Activated CD4-positive, alpha-beta memory T cell treated with anti-CD3 and anti-CD28 coated beads for 36 hours (primary cell): Measurements from ENCODE around the gene CFLAR. TPM values are rescaled to one million over a fixed set of nuclear protein-coding genes. Genes with fewer than 3 reads are reported as not detected.
"Not testable (repeated sequence)": the region's sequence is repeated elsewhere in the genome, so short reads cannot be mapped to it uniquely, and the experiment has no call there.

ENCODE experiments used
- CTCF ChIA-PET: fragments of 350-600 bp; sonication (Branson Sonifier 250); formaldehyde crosslinking; loops from one replicate; lab custom pipeline; 2021; ENCODE audit warnings: antibody characterized with exemption, inconsistent platforms; lab: Charles Lee
- POLR2A ChIA-PET: fragments of 350-600 bp; sonication (Branson Sonifier 250); formaldehyde crosslinking; loops from one replicate; lab custom pipeline; 2021; ENCODE audit warnings: antibody characterized with exemption; lab: Charles Lee
- DNase-seq: peaks from one replicate; pipeline ENCODE4 v3.0.0-alpha.2; 2020
- H3K27ac Mint-ChIP-seq: one replicate; pipeline ENCODE4 v1.8.0; 2021; ENCODE audit warnings: mixed read lengths
- H3K27me3 Mint-ChIP-seq: one replicate; pipeline ENCODE4 v1.8.0; 2021; ENCODE audit warnings: mixed read lengths
- H3K36me3 Mint-ChIP-seq: one replicate; pipeline ENCODE4 v1.8.0; 2021; ENCODE audit warnings: mixed read lengths
- H3K4me1 Mint-ChIP-seq: one replicate; pipeline ENCODE4 v1.8.0; 2021; ENCODE audit warnings: low read depth, mixed read lengths
- H3K4me3 Mint-ChIP-seq: one replicate; pipeline ENCODE4 v1.8.0; 2021; ENCODE audit warnings: mild to moderate bottlenecking, mixed read lengths
- H3K9me3 Mint-ChIP-seq: one replicate; pipeline ENCODE4 v1.8.0; 2021; ENCODE audit warnings: mixed read lengths
- intact Hi-C: fragments of 100-400 bp; cut with micrococcal nuclease; formaldehyde crosslinking; loops from one replicate; pipeline ENCODE4 v1.15.1; 2023
- total RNA-seq, 2 experiments: library from RNA; stranded (reverse); gene quantifications; one replicate each; pipeline ENCODE4 v1.2.3, GENCODE V29; 2021

Gene CFLAR
- total RNA-seq, 2 experiments from 2014 or later = 325 to 343 TPM

GRCh38 chr2:201132518-201132917 is 16.6 kb downstream of the CFLAR start:
- Mint-ChIP-seq H3K4me3 (peak overlapping the region; percentile 92), H3K27me3 (no peaks in the 10 kb centered on the region), H3K27ac (peak overlapping the region; percentile 94), H3K4me1 (peaks cover 54% of the 10 kb centered on the region), H3K36me3 (peaks cover 74% of the 10 kb centered on the region), H3K9me3 (no peaks in the 10 kb centered on the region)
- intact Hi-C loops = loop anchor here (1.0 kb wide), 1 partner anchor 19 kb away; no protein-coding TSS in a partner anchor
- CTCF ChIA-PET = interaction anchor here (0.7 to 3.1 kb wide), 5 partner anchors 10 to 269 kb away, joined by 3 to 14 read pairs (median 5); partner anchors contain the start of gene CLK1
- POLR2A ChIA-PET = interaction anchor here (1.0 to 5.7 kb wide), 6 partner anchors 18 to 269 kb away, joined by 3 to 44 read pairs (median 4); partner anchors contain the start of genes CASP10, CASP8 and CLK1
- DNase-seq = no peak

GRCh38 chr2:201135386-201135785 is 19.4 kb downstream of the CFLAR start:
- no peak for DNase-seq
- H3K36me3 Mint-ChIP-seq = peaks cover 91% of the 10 kb centered on the region
- H3K27me3 Mint-ChIP-seq = no peaks in the 10 kb centered on the region
- intact Hi-C loops = no loop called here
- no peaks in the 10 kb centered on the region for H3K9me3 Mint-ChIP-seq
- CTCF ChIA-PET = interaction anchor here (1.2 to 1.9 kb wide), 4 partner anchors 17 to 66 kb away, joined by 3 to 5 read pairs (median 4); no protein-coding TSS in a partner anchor
- POLR2A ChIA-PET = interaction anchor here (0.6 to 1.6 kb wide), 4 partner anchors 9 to 271 kb away, joined by 3 to 6 read pairs (median 4); partner anchors contain the start of gene CLK1
- H3K4me1 Mint-ChIP-seq = peaks cover 65% of the 10 kb centered on the region
- peak overlapping the region; percentile 54 for H3K4me3 Mint-ChIP-seq
- peak overlapping the region; percentile 89 for H3K27ac Mint-ChIP-seq

- ChIA-PET POLR2A (interaction anchor here (1.2 to 1.6 kb wide), 2 partner anchors 7 to 14 kb away, joined by 3 to 6 read pairs; no protein-coding TSS in a partner anchor), CTCF (interaction anchor here (0.6 to 1.3 kb wide), 2 partner anchors 39 to 41 kb away, joined by 3 read pairs; no protein-coding TSS in a partner anchor)
- intact Hi-C loops = no loop called here
- H3K36me3 Mint-ChIP-seq = peaks cover 87% of the 10 kb centered on the region
- DNase-seq = no peak
- no peaks in the 10 kb centered on the region for H3K27me3 Mint-ChIP-seq
- no peak overlapping the region for H3K4me3 Mint-ChIP-seq
- peak overlapping the region; percentile 89 for H3K27ac Mint-ChIP-seq
- H3K4me1 Mint-ChIP-seq = peaks cover 73% of the 10 kb centered on the region
- no peaks in the 10 kb centered on the region for H3K9me3 Mint-ChIP-seq
These were observed 20.9 kb downstream of the CFLAR start for GRCh38 chr2:201136889-201137321.

GRCh38 chr2:201137505-201138400 is 21.8 kb downstream of the CFLAR start:
- DNase-seq = no peak
- H3K27ac Mint-ChIP-seq = peak overlapping the region; percentile 34
- H3K4me3 Mint-ChIP-seq = no peak overlapping the region
- intact Hi-C loops = no loop called here
- POLR2A ChIA-PET = interaction anchor here (1.2 kb wide), 1 partner anchor 13 kb away, joined by 3 read pairs; no protein-coding TSS in a partner anchor
- H3K27me3 Mint-ChIP-seq = no peaks in the 10 kb centered on the region
- peaks cover 80% of the 10 kb centered on the region for H3K36me3 Mint-ChIP-seq
- CTCF ChIA-PET = no interaction called here
- peaks cover 67% of the 10 kb centered on the region for H3K4me1 Mint-ChIP-seq
- H3K9me3 Mint-ChIP-seq = no peaks in the 10 kb centered on the region

- no peaks in the 10 kb centered on the region for H3K9me3 Mint-ChIP-seq
- no peaks in the 10 kb centered on the region for H3K27me3 Mint-ChIP-seq
- ChIA-PET POLR2A (no interaction called here), CTCF (no interaction called here)
- intact Hi-C loops = no loop called here
- H3K4me3 Mint-ChIP-seq = peak overlapping the region; percentile 17
- H3K36me3 Mint-ChIP-seq = peaks cover 72% of the 10 kb centered on the region
- DNase-seq = no peak
- H3K27ac Mint-ChIP-seq = peak overlapping the region; percentile 61
- H3K4me1 Mint-ChIP-seq = peaks cover 60% of the 10 kb centered on the region
These were observed 22.5 kb downstream of the CFLAR start for GRCh38 chr2:201138401-201138970.

GRCh38 chr2:201138986-201139781 is 23.2 kb downstream of the CFLAR start:
- peak overlapping the region; percentile 17 for H3K4me3 Mint-ChIP-seq
- CTCF ChIA-PET, DNase-seq, H3K27me3 Mint-ChIP-seq, POLR2A ChIA-PET, H3K9me3 Mint-ChIP-seq, intact Hi-C loops: not testable (repeated sequence)
- H3K4me1 Mint-ChIP-seq = peaks cover 59% of the 10 kb centered on the region
- H3K36me3 Mint-ChIP-seq = peaks cover 67% of the 10 kb centered on the region
- peak overlapping the region; percentile 61 for H3K27ac Mint-ChIP-seq

- peaks cover 64% of the 10 kb centered on the region for H3K36me3 Mint-ChIP-seq
- H3K4me3 Mint-ChIP-seq = no peak overlapping the region
- H3K9me3 Mint-ChIP-seq = no peaks in the 10 kb centered on the region
- ChIA-PET CTCF (interaction anchor here (0.7 kb wide), 1 partner anchor 18 kb away, joined by 3 read pairs; no protein-coding TSS in a partner anchor), POLR2A (no interaction called here)
- no peak for DNase-seq
- no peak overlapping the region for H3K27ac Mint-ChIP-seq
- peaks cover 58% of the 10 kb centered on the region for H3K4me1 Mint-ChIP-seq
- intact Hi-C loops = no loop called here
- no peaks in the 10 kb centered on the region for H3K27me3 Mint-ChIP-seq
These were observed 24.1 kb downstream of the CFLAR start for GRCh38 chr2:201139836-201140604.

GRCh38 chr2:201144101-201145051 is 28.4 kb downstream of the CFLAR start:
- Mint-ChIP-seq H3K9me3 (no peaks in the 10 kb centered on the region), H3K27ac (peak overlapping the region; percentile 49), H3K27me3 (no peaks in the 10 kb centered on the region), H3K4me3 (no peak overlapping the region), H3K36me3 (peaks cover 36% of the 10 kb centered on the region), H3K4me1 (peaks cover 38% of the 10 kb centered on the region)
- DNase-seq = no peak
- intact Hi-C loops = no loop called here
- ChIA-PET POLR2A (interaction anchor here (1.0 to 1.7 kb wide), 3 partner anchors 9 to 26 kb away, joined by 3 to 6 read pairs (median 3); no protein-coding TSS in a partner anchor), CTCF (interaction anchor here (0.9 to 2.6 kb wide), 10 partner anchors 14 to 243 kb away, joined by 3 to 13 read pairs (median 6); partner anchors contain the start of gene CFLAR)

GRCh38 chr2:201148434-201148990 is 32.5 kb downstream of the CFLAR start:
- DNase-seq = no peak
- POLR2A ChIA-PET = interaction anchor here (0.9 to 1.7 kb wide), 3 partner anchors 22 to 329 kb away, joined by 3 to 5 read pairs (median 4); no protein-coding TSS in a partner anchor
- no peaks in the 10 kb centered on the region for H3K27me3 Mint-ChIP-seq
- H3K4me1 Mint-ChIP-seq = peaks cover 45% of the 10 kb centered on the region
- H3K4me3 Mint-ChIP-seq = no peak overlapping the region
- H3K27ac Mint-ChIP-seq = peak overlapping the region; percentile 62
- H3K36me3 Mint-ChIP-seq = peaks cover 48% of the 10 kb centered on the region
- H3K9me3 Mint-ChIP-seq = no peaks in the 10 kb centered on the region
- CTCF ChIA-PET = interaction anchor here (1.1 to 2.0 kb wide), 2 partner anchors 30 to 84 kb away, joined by 5 to 9 read pairs; no protein-coding TSS in a partner anchor
- intact Hi-C loops = no loop called here
